Stimulated activated CD4-positive, alpha-beta T cell treated with anti-CD3 and anti-CD28 coated beads, Interleukin-2, amount 100 ng/mL, for 4 hours (primary cell): ENCODE results near the gene KRTAP4-7.
"Not testable (repeated sequence)": the region's sequence is repeated elsewhere in the genome, so short reads cannot be mapped to it uniquely, and the experiment has no call there.

Source experiments
- DNase-seq: peaks from one replicate; pipeline ENCODE4 v3.0.0-alpha.2; 2020; ENCODE audit warnings: low read depth

Gene KRTAP4-7

GRCh38 chr17:41108728-41109386 is 24.9 kb downstream of the KRTAP4-7 start:
- not testable (repeated sequence) for DNase-seq

DNA sequence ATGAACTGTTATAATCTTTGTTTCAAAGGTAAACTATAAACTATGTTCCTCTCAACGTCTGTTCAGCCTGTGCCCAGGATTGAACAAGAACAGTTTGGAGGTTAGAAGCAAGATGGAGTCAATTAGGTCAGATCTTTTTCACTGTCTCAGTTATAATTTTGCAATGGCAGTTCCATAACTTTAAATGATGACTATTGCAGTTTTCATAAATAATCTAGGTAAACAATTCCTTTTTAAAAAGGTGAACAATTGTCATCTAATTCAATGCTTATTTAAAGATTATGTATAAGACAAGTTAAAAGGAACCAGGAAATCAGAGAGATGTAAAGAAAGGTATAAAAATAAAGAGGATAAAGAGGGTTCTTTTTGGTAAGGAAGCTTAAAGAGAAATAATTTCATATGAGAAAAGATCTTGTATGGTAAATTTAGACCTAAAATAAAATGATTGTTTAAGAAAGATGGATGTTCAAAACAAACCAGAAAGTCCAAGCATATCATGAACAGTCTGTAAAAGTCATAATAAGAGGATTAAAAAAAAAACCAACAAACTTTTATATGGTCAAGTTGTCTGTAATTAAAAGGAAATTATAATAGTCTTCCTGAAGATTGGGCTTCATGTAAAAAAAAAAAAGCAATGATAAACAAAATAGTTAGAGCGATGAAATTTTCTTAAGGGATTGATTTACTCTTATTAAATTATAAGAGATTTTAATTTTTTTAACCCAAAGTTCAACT is 27.4 kb downstream of the KRTAP4-7 start:
- DNase-seq: no peak

DNA sequence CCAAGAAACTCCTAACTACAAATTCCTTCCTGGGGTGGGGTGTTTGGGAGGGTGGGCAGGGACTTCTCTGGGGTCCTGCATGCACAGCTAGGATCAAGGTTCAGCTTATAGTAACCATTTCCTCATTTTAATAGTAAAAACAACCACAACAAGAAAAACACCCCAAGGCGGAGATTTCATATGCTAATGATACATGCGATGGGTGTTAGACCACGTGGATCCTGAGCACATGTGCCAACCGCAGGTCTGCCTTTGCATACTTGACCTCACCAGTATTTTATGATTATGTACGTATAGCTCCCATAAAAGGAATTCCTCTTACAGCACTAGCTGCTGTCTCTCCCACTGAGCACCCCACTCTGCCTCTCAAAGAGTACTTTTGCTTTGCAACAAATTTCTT is 32.3 kb downstream of the KRTAP4-7 start:
- DNase-seq: no peak

GRCh38 chr17:41117846-41118386 is 34.0 kb downstream of the KRTAP4-7 start, which contains the start of gene KRTAP4-11:
Gene KRTAP4-11, minus strand, starts transcription at chr17:41118373. Its CDS starts 58 bp downstream, at chr17:41118315.
- not testable (repeated sequence) for DNase-seq

DNA sequence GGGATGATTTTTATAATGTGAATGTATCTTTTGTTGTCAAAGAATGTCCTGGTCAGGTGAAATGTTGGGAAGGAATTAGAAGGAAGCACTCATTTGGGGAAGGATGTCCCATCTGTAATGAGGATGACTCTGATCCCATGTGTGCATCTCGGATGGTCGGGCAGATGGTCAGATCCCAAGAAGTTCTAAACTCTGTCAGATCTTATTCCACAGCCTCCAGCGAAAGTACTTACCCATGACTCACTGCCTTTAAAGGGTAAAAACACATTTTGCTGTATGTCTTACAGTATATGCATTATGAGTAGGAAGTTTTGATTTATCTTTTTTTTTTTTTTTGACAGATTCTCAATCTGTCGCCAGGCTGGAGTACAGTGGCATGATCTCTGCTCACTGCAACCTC is 34.8 kb downstream of the KRTAP4-7 start:
- DNase-seq: no peak

DNA sequence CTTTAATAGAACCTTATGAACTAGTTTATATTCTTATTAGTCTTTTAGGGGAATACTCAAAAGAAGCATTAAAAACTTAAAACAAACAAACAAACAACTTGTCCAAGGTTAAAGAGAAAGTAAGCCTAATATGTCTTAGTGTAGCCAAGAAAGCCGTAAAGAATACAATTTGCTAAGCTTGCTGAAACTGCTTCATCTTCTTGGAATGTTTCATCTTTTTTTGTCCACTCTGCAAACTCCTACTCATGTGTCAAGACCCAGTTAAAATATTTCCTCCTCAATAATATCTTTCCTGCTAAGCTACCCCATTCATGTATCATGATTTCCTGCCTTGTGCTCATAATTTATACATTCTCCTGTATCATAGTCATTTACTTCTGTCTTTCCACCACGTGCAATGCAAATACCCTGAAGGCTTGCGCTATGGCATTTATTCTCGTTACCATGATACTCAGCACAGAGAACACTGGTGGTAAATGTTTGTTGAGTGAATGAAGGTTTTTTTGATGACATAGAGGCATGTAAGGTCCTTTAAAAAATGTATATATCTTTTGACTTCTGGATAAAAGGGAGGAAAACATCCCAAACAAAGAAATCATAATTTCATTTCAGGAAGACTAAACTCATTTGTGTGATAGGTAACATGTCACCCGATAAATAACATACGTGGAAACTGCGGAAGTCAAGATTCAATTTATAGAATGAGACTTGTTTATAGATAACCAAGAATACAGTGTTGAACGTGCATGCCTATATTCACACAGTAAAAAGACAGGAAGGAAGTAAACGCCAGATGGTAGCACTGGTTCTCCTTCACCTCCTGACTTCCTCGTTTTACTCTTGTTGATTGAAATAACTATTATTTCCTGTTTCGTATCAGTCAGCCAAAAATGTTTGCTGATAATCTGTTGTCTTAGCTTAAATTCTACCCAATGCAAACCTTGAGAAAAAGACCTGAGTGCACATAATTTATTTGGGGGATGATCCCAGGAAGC is 36.0 kb downstream of the KRTAP4-7 start:
- not testable (repeated sequence) for DNase-seq

GRCh38 chr17:41121742-41122141 is 37.8 kb downstream of the KRTAP4-7 start:
- DNase-seq: no peak

DNA sequence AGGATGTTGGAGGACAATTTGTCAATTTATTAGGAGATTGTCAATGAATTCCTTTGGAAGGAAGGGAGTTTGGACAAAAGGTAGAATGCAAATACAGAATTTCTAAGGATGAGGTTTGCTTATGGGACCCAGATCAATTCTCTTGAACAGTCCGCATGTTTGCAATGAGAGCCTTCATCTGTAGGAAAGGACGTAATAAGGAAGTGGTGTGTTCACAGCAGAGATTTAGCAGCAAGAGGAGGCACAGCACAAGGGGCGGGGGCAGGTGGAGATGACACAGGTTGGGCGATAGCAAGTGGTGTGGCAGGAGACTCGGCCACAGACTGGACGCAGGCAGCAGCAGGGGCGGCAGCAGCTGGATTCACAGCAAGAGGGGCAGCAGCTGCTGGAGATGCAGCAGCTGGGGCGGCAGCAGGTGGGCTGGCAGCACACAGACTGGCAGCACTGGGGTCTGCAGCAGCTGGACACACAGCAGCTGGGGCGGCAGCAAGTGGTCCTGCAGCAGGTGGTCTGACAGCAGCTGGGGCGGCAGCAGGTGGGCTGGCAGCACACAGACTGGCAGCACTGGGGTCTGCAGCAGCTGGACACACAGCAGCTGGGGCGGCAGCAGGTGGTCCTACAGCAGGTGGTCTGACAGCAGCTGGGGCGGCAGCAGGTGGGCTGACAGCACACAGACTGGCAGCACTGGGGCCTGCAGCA is 39.5 kb downstream of the KRTAP4-7 start:
- DNase-seq: not testable (repeated sequence)

- not testable (repeated sequence) for DNase-seq
These were observed 40.0 kb downstream of the KRTAP4-7 start, which contains the start of gene KRTAP4-12 for GRCh38 chr17:41123991-41124371. Gene KRTAP4-12, minus strand, starts transcription at chr17:41124182. Its CDS starts 60 bp downstream, at chr17:41124122.

DNA sequence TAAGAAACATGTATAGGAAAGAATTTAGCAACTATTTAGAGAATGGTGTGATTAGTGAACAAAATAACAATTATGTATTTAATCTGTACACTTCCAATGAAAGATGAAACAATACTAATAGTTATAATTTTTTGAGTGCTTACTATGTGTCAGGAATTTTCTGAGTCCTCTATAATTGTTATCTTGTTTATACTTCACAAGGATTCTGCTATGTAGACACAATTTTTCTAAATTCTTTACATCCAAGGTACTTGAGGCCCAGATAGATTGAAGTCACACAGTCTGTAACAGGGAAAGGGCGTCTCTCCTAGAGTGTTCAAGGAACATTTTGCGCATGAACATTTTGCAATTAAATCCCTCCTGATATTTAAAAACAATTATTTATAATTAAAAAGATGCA is 41.1 kb downstream of the KRTAP4-7 start:
- no peak for DNase-seq

GRCh38 chr17:41126412-41126811 is 42.5 kb downstream of the KRTAP4-7 start:
- DNase-seq: no peak

DNA sequence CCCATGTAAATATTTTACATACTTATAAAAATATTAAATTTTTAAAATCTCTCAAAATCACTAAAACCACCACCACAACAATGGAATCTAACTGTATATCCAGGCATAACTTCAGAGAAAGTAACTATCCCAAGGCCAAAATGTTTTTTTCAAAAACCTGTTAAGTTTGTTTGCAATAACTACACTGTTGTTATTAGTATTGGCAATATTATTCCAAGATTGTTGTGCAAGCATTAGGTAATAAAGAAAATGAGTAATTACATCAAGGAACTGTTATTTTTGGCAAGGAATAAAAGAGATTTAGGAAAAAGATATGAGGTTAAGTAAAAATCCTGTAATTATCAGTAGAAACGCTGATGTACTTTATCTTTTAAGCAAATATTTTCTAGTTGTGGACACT is 43.4 kb downstream of the KRTAP4-7 start:
- DNase-seq: no peak

DNA sequence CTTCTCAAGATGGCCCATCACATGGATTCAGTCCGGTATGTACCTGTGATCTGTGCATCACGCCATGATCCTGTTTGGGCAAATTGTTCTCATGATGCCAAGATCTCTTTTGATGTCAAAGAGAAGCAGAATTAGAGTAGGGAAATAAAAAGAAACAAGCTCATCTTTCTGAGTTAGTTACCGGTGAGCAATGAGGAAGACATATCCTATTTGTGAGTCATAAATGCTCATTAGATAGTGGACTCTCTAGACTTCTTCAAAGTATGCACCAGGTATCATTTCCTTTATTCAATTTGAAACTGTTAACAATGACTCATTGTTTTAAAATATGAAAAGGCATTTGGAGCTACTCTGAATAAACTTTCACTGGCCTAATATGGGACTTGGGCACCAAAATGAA is 48.0 kb downstream of the KRTAP4-7 start:
- no peak for DNase-seq

DNA sequence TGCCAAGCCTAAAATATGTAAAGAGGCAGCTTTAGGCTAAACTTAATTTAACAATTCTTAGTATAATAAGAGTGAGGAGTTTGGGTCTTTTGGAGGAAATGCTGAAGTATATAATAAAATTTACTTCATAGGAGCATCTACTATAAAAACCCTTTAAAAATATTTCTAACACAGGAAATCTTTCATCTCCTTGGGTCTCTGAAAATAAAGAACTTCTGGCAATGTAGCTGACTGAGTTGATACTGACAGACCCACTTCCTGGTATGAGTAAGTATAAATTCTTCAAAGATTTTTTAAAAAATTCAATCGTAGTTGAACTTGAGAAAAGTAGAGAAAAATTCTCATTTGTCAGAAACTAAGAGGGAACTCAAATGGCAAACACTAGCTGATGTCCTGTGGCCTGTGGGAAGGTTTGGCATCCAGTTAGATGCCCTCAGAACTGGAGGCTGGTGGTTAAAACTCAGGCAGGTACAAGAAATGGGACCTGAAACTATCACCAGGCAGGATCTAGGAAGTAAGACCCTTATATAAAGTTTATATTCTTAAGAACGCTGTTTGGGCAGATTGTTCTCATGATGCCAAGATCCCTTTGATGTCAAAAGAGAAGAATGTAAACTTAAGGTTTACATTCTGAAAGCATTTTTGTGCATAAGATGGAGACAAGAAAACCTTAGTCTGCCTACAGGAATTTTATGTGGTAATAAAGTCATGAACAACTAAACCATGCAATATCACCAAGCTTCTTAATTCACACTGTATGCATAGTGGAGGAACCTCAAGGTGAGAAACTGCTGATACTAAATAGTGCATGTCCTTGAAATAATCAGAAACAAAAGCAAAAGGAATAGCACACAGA is 50.2 kb downstream of the KRTAP4-7 start:
- DNase-seq: no peak
